Endothelial cell (in vitro differentiated cells): ENCODE data around the gene CRHR2. TPM values are rescaled to one million over a fixed set of nuclear protein-coding genes. Genes with fewer than 3 reads are reported as not detected.

Experiments
- DNase-seq: peaks from one replicate; pipeline ENCODE4 v3.0.0; 2021; ENCODE audit warnings: low spot score
- H3K27ac Mint-ChIP-seq: one replicate; pipeline ENCODE4 v1.8.0; 2021; ENCODE audit warnings: mixed read lengths, inconsistent platforms; ENCODE audit not compliant: unreplicated experiment
- H3K27me3 Mint-ChIP-seq: one replicate; pipeline ENCODE4 v1.8.0; 2021; ENCODE audit warnings: mild to moderate bottlenecking, moderate library complexity, mixed read lengths, inconsistent platforms; ENCODE audit not compliant: unreplicated experiment
- H3K36me3 Mint-ChIP-seq: one replicate; pipeline ENCODE4 v1.8.0; 2021; ENCODE audit warnings: mild to moderate bottlenecking, low read depth, mixed read lengths, inconsistent platforms; ENCODE audit not compliant: unreplicated experiment
- H3K4me1 Mint-ChIP-seq: one replicate; pipeline ENCODE4 v1.8.0; 2021; ENCODE audit warnings: mild to moderate bottlenecking, mixed read lengths, inconsistent platforms; ENCODE audit not compliant: unreplicated experiment
- H3K4me3 Mint-ChIP-seq: one replicate; pipeline ENCODE4 v1.8.0; 2021; ENCODE audit warnings: mild to moderate bottlenecking, mixed read lengths, inconsistent platforms; ENCODE audit not compliant: unreplicated experiment
- H3K9me3 Mint-ChIP-seq: one replicate; pipeline ENCODE4 v1.8.0; 2021; ENCODE audit warnings: mixed read lengths, inconsistent platforms; ENCODE audit not compliant: unreplicated experiment
- total RNA-seq: library from RNA; stranded (reverse); fragmentation: NEBNext Ultra II Directional; extraction: Animal tissue kit (Norgen Biotek cat#: 25700); gene quantifications from one replicate; pipeline ENCODE4 v1.2.1, GENCODE V29; 2021; ENCODE audit not compliant: unreplicated experiment
- TF ChIP-seq, protein P1 (sequence below): fragments of 200-600 bp; sonication (generic); IDR thresholded peaks from one replicate; pipeline ENCODE4 v1.5.0; 2021; ENCODE audit warnings: antibody characterized with exemption; ENCODE audit not compliant: unreplicated experiment

Gene CRHR2
- total RNA-seq, 1 donor from 2014 or later, result 0.38 TPM

DNA sequence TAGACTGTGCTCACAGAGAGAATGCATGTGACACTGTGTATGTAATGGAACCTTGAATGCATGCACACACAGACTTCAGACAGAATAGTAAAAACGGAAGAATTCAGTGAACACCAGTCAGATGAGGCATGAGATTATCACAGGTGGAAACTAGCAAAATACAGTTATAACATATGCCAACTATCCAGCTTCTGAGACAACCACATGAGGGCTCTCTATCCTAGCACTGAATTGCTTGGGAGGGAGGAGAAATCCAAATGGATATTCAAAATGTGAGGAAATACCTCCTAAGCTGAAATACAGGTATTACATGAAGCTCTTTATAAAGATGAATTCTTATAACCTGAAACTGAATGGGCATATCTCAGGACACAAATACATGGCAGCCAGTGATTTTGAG lies 57.0 kb downstream of the CRHR2 start:
- H3K4me1 Mint-ChIP-seq, result no peaks in the 10 kb centered on the region
- no peaks in the 10 kb centered on the region for H3K27me3 Mint-ChIP-seq
- no peak overlapping the region for H3K4me3 Mint-ChIP-seq
- peaks cover 22% of the 10 kb centered on the region for H3K36me3 Mint-ChIP-seq
- no peak for DNase-seq
- no peak overlapping the region for H3K27ac Mint-ChIP-seq
- TF ChIP-seq, protein P1, sequence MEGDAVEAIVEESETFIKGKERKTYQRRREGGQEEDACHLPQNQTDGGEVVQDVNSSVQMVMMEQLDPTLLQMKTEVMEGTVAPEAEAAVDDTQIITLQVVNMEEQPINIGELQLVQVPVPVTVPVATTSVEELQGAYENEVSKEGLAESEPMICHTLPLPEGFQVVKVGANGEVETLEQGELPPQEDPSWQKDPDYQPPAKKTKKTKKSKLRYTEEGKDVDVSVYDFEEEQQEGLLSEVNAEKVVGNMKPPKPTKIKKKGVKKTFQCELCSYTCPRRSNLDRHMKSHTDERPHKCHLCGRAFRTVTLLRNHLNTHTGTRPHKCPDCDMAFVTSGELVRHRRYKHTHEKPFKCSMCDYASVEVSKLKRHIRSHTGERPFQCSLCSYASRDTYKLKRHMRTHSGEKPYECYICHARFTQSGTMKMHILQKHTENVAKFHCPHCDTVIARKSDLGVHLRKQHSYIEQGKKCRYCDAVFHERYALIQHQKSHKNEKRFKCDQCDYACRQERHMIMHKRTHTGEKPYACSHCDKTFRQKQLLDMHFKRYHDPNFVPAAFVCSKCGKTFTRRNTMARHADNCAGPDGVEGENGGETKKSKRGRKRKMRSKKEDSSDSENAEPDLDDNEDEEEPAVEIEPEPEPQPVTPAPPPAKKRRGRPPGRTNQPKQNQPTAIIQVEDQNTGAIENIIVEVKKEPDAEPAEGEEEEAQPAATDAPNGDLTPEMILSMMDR, result no peak
- no peaks in the 10 kb centered on the region for H3K9me3 Mint-ChIP-seq

GRCh38 chr7:30618961-30619360 lies 63.3 kb downstream of the CRHR2 start:
- H3K4me1 Mint-ChIP-seq, result no peaks in the 10 kb centered on the region
- H3K27me3 Mint-ChIP-seq, result no peaks in the 10 kb centered on the region
- DNase-seq, result no peak
- TF ChIP-seq, protein P1, result no peak
- H3K9me3 Mint-ChIP-seq, result no peaks in the 10 kb centered on the region
- no peak overlapping the region for H3K4me3 Mint-ChIP-seq
- peaks cover 23% of the 10 kb centered on the region for H3K36me3 Mint-ChIP-seq
- H3K27ac Mint-ChIP-seq, result no peak overlapping the region

DNA sequence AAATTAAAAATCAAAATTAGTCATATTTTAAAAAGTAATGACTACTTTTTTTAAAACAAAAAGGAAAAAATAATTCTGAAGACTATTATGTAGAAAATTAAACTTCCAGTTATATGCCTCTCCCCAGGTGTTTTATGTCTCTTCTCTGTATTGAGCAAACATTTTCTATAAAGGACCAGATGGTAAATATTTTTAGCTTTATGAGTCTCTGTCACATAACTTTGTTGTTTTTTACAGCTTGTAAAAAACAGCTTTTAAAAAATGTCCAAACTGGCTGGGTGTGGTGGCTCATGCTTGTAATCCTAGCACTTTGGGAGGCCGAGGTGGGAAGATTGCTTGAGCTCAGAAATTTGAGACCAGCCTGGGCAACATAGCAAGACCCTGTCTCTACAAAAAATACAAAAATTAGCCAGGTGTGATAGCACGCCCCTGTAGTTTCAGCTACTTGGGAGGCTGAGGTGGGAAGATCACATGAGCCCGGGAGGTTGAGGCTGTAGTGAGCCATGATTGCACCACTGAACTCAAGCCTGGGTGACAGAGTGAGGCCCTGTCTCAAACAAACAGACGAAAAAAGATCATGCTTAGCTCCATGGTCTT lies 64.1 kb downstream of the CRHR2 start:
- Mint-ChIP-seq H3K27me3 (no peaks in the 10 kb centered on the region), H3K36me3 (peaks cover 30% of the 10 kb centered on the region), H3K4me3 (no peak overlapping the region), H3K4me1 (no peaks in the 10 kb centered on the region), H3K9me3 (no peaks in the 10 kb centered on the region), H3K27ac (no peak overlapping the region)
- DNase-seq, result no peak
- TF ChIP-seq, protein P1, result no peak

DNA sequence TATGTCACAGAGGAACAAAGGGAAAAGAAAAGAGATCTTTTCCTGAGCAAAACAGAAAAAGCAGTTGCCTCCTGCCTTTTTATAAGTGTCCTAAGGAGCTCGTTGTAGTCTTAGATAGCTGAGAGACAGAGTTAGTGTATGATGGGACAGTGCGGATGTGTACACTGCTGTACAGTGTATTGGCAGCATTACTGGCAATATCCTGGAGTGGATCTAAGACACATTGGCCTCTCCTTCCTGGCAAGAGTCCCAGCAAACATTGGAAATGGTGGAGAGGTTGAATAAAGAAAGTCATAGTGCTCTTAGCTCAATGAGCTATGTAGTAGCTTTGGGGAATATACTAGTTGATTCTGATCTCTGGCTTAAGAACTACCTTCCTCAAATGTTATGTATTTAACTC lies 64.9 kb downstream of the CRHR2 start:
- no peaks in the 10 kb centered on the region for H3K9me3 Mint-ChIP-seq
- H3K36me3 Mint-ChIP-seq, result peaks cover 30% of the 10 kb centered on the region
- H3K4me3 Mint-ChIP-seq, result no peak overlapping the region
- TF ChIP-seq, protein P1, result no peak
- DNase-seq, result no peak
- H3K4me1 Mint-ChIP-seq, result no peaks in the 10 kb centered on the region
- no peak overlapping the region for H3K27ac Mint-ChIP-seq
- no peaks in the 10 kb centered on the region for H3K27me3 Mint-ChIP-seq

DNA sequence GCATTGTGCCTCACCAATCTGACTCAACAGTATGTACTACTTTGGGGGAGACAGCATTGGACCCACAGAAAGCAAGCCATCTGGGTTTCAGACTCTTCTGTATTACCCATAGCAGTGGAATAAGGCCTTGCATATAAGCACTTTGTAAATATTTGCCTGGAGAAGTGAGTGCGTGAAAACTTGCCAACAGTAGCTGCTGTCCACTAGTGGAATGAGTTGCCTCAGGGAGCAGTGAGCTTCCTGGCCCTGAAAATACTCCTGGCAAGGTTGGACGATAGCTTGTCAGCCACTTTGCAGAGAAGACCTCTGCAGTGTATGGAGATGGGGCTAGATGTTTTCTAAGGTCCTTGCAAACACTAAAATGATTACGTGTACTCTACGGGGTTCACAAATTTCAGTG lies 65.9 kb downstream of the CRHR2 start:
- TF ChIP-seq, protein P1, result no peak
- H3K4me3 Mint-ChIP-seq, result no peak overlapping the region
- no peak for DNase-seq
- H3K27ac Mint-ChIP-seq, result no peak overlapping the region
- H3K36me3 Mint-ChIP-seq, result peaks cover 28% of the 10 kb centered on the region
- no peaks in the 10 kb centered on the region for H3K27me3 Mint-ChIP-seq
- H3K9me3 Mint-ChIP-seq, result no peaks in the 10 kb centered on the region
- H3K4me1 Mint-ChIP-seq, result no peaks in the 10 kb centered on the region
